HG02943 (cell line): ENCODE results near the gene CAB39.

ENCODE experiments used
- ATAC-seq: cut with Tn5 transposase; IDR thresholded peaks from one replicate; pipeline ENCODE4 v1.9.1; 2021; ENCODE audit warnings: mild to moderate bottlenecking, low read depth, moderate library complexity; ENCODE audit not compliant: unreplicated experiment

The CAB39 gene

GRCh38 chr2:230779126-230779525 is 66.5 kb downstream of the CAB39 start:
- ATAC-seq: no peak

GRCh38 chr2:230779607-230780006 is 67.0 kb downstream of the CAB39 start:
- ATAC-seq: no peak

GRCh38 chr2:230781130-230781797 is 68.6 kb downstream of the CAB39 start:
- no peak for ATAC-seq

- ATAC-seq: no peak
These were observed 70.5 kb downstream of the CAB39 start for GRCh38 chr2:230783101-230783500.

GRCh38 chr2:230784795-230785194 is 72.2 kb downstream of the CAB39 start:
- ATAC-seq: no peak

- ATAC-seq: no peak
These were observed 72.7 kb downstream of the CAB39 start for GRCh38 chr2:230785346-230785745.

- ATAC-seq: no peak
These were observed 74.5 kb downstream of the CAB39 start for GRCh38 chr2:230787101-230787500.

- ATAC-seq: no peak
These were observed 76.0 kb downstream of the CAB39 start for GRCh38 chr2:230788554-230789175.

GRCh38 chr2:230790981-230791380 is 78.3 kb downstream of the CAB39 start:
- ATAC-seq: no peak

GRCh38 chr2:230793572-230794359 is 81.1 kb downstream of the CAB39 start:
- no peak for ATAC-seq

GRCh38 chr2:230794497-230794896 is 81.9 kb downstream of the CAB39 start:
- no peak for ATAC-seq

- no peak for ATAC-seq
These were observed 83.2 kb downstream of the CAB39 start for GRCh38 chr2:230795856-230796255.

GRCh38 chr2:230796280-230796862 is 83.7 kb downstream of the CAB39 start:
- no peak for ATAC-seq

- no peak for ATAC-seq
These were observed 85.2 kb downstream of the CAB39 start for GRCh38 chr2:230797515-230798495.

- no peak for ATAC-seq
These were observed 86.2 kb downstream of the CAB39 start for GRCh38 chr2:230798769-230799399.

- ATAC-seq: no peak
These were observed 92.8 kb downstream of the CAB39 start for GRCh38 chr2:230805353-230806017.

GRCh38 chr2:230807729-230808128 is 95.1 kb downstream of the CAB39 start:
- ATAC-seq: no peak

GRCh38 chr2:230809015-230809414 is 96.4 kb downstream of the CAB39 start:
- no peak for ATAC-seq

GRCh38 chr2:230809677-230810251 is 97.1 kb downstream of the CAB39 start:
- no peak for ATAC-seq
